C1 segment of cervical spinal cord (tissue), 14 donors: ENCODE measurements around the gene PREB.

Experiments
- DNase-seq, 14 donors: peaks; one replicate each; lab custom pipeline; 2025; lab: John Stamatoyannopoulos, UW

Gene PREB

DNA sequence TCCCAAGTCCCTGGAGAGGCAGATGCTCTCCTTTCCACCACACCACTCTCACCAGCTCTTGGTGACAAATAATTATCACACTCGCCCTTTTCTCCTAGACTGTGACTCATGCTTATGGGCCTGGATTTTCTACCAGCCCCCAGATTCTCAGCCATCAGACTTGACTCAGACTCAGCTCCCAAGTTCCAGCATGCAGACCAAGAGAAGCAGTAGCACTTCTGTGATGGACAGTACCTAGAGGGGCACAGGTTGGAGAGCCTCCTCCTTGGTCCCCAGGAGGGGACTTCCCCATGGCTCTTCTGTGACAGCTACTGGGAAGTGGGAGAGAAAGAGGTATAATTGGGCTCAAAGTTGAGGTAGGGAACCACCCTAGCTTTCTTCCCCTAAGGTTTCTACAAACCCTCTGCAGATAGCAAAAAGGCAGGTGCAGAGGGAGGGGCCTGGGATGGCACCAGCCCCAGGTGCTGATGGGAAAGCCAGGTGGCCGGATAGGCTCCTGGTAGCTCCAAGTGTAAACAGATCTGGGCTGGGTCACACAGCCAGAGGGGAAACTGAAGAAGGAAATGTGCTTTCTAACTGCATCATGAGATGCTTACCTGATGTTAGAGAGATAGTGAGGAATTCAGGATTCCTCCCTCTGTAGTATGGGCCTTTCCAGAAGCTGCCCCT, 18.5 kb upstream of the PREB start:
- no peak for DNase-seq

DNA sequence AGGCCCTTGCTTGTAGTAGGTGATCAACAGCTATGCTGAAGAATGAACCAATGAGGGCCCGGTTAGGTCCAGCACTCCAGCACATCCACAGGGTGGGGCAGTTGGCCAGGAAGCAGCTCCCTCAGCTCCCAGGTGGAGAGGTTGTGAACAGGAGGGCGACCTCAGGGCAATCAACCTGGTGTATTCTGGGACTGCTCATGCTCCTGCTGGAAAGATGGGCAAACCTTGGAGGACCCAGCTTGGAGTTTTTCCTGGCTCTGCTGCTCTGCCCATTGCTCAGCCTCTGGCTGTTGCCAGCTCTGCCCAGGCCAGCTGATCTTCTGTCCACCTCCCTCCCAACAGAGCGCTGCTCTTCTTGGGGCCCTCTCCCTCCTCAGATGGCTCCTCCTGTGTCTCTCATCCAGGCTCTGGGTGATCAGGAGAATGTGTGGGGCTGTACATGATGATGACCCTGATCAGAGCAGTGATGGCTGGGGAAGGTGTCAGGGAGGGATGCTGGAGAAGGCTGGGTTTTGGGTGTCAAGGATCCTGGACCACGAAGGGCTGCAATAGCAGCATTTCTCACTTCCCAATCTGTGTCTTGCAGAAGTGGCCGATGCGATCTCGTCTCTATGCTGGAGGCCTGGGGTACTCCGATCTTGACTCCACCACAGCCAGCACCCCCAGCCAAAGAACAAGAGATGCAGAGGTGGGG, 17.8 kb upstream of the PREB start:
- no peak for DNase-seq

DNA sequence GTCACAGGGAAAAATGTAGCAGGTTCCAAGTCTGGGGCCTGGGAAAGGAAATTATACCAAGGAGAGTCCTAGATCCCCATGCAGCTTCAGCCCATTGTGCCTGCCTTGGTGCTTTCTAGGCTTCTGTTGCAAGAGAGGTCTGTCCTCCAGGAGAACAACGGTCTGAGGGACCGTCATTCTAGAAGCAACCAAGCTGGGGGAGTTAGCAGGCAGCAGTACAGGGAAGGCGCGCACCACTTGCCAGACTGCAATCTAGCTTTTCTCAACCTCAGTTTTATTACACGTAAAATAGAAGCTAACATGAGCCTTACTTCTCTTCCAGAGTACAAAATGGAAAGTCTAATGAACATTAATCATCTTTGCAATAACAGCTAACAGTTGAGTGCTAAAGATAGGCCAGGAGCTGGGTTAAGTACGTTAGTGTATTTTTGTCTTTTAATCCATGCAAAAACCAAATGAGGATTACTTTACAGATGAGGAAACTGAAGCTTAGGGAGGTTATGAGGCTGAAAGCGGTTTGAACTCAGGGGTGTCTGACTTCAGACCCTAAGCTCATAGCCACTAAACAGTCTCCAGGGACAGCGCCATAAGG, 16.3 kb upstream of the PREB start:
- no peak for DNase-seq

DNA sequence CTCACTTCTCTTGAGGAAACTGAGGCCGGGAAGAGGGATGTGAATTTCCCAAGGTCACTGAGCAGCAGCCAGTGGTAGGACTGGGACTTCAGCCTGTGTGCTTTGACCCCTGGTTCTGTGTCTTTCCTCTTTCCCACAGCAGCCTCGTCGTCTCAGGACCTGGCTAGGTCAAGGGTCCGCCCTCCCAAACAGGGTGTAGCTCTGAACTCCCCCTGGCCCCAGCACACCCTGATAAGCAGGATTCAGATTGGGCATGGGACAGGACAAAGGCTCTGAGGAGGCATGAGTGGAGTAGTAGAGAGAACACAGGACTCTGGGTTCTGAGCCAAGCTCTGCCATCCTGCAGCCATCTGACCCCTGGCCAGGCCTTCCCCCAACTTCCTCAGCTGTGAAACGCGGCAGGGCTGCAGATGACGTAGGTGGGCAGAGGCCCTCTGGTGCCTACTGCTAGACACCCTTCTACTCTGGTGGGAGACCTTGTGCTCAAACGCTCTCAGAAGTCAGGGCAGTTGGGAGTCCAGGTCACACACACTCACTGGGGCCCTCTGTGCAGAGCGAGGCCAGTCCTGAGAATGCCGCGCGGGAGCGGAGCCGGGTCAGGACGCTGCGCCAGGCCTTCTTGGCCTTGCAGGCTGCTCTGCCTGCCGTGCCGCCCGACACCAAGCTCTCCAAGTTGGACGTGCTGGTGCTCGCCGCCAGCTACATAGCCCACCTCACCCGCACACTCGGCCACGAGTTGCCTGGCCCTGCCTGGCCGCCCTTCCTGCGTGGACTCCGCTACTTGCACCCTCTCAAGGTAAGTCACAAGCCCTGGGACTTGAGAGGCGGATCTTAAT, 15.4 kb upstream of the PREB start:
- DNase-seq: no peak

DNA sequence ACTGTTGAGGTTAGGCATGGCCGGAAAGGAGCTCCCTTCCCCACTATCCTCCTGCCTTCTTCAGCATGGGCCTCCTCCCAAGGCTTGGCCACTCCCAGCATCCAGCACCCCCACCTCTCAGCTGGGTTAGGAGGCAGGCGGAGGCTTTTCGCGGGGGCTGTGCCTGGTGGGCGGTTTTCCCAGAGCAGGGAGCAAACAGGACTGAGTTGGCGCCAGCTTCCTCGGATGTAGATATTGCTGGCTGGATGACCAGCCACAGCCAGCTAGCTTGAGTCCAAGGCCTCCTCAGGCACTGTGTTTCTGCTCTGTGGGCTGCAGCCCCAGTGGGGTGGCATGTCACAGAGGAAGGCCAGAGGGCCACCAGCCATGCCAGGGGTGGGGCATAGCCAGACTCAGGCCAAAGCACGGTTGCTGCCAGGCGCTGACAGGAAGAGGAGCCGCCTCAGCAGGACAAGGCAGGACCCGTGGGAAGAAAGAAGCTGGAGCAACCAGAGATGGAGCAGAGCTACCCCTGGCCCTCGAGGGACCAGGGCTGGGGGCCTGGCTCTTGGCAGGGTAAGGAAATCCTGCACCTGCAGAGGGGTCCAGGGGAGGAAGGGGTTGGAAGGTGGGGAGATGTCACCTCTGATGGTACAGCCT, 14.5 kb upstream of the PREB start, which contains the start of gene TCF23:
Gene TCF23 (plus strand): TSS at position 204 of the 639 bp plus-strand sequence. CDS start 130 bp downstream, at position 334.
- peak in 2 of 14 donors; percentile 11 to 13 for DNase-seq

DNA sequence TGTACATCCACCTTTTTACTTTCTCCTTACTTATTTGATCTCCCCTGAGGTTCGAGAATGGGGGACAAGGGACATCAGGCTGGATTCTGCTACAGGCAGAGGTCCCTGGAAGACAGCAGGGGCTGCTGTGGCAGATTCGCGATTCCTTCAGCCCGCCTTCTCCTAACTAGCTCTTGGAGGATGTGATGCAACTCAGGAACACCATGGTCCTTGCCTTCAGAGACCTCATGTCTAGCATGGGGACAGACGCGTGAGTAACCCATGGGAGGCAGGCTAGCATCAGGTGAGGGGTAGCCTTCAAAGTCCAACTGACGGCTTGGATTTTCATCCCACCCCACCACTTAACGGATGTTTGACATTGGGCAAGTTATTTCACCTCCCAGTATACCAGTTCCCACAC, 13.5 kb upstream of the PREB start:
- no peak for DNase-seq

DNA sequence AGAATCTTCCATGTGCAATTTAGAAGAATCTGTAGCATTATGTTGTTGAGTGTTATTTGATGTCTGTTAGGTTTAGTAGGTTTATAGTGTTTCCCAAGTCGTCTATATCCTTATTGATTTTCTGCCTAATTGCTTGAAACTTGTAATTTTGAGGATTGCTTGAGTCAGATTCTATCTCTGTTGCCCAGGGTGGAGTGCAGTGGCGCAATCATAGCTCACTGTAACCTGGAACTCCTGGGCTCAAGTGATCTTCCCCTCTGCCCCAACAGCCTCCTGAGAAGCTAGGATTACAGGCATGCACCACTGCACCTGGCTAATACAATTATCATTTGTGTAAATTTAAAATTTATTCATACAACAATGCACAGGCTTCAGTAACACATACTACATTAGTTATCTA, 11.2 kb upstream of the PREB start:
- DNase-seq: no peak

DNA sequence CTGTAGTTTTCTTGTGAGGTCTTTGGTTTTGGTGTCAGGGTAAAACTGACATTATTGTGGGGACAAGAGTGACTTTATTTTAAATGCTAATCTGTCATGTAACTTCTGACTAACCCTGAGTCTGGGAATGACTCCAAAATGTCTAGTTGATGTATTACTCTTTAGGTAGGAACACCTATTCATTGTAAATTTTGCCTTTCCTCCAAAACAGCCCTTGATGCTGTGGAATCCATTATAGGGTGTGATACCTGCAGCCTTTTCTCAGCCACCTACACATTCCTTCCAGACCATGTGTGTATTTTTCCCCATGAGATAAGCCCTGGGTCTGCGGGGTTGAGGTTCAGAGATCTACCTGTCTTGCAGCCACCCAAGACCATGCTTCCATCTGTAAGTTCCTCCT, 8.8 kb upstream of the PREB start:
- no peak for DNase-seq

DNA sequence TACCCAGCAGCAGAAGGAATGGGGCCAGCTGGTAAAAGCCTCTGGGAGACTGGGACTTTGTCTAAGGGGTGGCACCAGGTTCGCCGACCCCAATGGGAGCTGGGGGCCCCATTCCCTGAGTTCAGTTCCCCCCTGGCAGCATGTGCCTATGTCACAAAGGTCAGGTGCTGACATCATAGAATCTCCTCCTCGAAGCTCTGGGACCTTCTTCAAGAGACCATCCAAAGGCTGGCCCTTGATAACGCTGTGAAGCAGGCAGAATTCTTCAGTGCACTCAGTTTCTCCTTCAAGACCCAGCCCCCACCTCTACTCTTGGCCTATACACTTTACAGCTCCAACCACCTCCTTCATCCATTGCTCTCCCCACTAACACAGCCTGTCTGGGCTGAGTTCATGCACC, 4.9 kb upstream of the PREB start, which contains the start of gene PRR30:
Gene PRR30 (minus strand): TSS at position 101 of the 400 bp plus-strand sequence. CDS start 1,081 bp downstream, outside the sequence.
- no peak for DNase-seq

DNA sequence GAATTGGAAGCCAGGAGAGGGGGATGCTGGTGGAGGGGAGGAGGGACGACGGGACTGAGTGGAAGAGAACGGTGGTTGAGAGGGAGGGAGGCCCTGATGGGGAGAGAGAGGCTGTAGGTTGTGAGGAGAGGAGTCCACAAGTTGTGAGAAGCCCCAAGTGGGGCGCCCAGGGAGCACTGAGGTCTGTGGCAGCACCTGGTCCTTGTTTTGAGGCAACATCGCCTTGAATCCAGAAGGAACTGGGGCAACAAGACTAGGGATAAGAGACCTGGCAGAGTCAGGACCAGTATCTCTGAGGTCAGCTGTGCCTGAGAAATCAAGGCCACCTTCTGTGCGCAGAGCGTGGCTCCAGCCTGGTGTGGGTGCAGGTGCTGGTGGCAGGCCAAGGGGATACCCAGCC, 3.7 kb upstream of the PREB start:
- no peak for DNase-seq

DNA sequence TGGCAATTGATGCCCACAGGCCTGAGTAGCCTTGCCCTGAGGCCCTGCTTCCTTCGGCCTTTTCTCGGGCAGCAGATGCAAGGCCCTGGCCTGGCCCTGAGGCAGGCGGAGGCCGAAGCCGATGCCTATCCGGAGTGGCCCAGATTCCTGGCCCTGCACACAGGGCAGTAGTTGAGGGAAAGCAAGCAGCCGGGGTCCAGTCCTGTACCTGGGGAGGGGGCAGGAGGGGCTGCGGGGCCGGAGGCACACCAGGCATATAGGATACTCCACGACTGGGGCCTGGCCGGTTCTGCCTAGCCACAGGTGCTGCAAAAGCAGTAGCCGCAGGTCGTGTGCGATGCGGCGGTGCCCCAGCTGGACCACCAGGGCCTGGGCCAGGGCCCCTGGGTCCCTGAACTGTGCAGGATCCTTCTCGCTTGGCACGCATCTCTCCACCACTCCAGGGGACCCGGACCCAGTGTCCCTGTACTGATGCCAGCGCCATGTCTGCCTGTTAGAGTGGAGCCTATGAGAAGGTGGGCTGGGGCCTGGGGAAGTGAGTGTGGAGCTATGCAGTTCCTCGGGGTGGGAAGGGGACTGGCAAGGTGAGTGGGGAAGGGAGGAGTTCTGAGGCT, 3.0 kb upstream of the PREB start:
- no peak for DNase-seq

DNA sequence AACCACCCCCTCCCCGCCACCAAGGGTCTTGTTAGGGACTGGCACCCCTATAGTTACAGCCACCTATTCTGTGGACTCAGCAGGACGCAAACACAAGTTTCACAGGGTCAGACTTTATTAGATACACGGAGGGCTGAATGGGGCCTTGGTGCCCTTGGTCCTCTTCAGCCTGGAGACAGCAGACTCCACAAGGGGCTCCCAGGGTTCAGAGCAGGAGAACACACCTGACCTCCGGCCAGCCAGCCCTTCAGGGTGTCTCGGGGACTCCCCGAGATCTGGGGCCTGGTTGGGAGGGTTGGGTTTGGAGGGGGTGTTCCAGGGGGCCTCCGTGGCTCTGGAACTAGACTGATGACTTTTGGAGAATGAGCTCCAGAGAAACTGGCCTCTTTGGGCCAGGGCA, 2.3 kb upstream of the PREB start:
- no peak for DNase-seq

DNA sequence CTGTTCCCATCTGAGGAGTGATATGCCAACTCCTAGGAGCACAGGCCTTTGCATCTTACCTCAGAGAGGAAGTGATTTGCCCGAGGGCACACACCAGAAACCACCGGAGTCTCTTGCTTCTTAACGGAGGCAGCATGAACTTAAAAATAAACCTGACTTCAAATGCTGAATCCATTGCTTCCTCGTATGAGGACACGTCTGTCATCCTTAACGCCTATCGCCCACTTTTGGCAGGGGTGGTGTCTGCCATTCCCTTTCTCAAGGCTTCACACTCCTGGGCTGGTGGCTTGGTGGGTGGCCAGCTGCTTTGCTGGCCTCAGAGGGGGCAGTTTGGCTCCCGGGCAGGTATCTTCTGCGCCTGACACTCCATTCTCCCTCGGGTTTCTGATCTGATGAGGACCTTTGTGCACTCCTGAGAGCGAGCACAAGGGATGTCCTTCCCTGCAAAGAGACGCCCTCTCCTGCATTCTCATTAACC, 1.1 kb upstream of the PREB start:
- no peak for DNase-seq

DNA sequence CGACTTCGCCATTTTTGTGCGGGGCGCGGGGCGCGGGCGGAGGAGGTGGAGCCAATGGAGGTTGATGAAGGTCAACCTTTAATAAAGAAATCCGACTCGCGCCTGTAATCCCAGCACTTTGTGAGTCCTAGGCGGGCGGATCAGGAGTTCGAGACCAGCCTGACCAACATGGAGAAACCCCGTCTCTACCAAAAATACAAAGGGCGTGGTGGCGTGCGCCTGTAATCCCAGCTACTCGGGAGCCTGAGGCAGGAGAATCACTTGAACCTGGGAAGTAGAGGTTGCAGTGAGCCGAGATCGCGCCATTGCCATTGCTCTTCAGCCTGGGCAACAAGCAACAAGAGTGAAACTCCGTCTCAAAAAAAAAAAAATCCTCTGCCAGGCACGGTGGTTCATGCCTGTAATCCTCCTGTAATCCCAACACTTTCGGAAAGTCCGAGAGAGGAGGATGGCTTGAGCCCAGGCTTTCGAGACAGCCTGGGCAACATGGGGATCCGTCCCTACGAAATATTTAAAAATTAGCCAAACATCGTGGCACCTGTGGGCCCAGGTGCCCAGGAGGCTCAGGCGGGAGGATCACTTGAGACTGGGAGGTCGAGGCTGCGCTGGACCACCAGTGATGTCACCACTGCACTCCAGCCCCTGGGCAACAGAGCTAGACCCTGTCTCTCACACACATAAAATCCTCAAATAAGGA, 493 bp upstream of the PREB start:
- no peak for DNase-seq

DNA sequence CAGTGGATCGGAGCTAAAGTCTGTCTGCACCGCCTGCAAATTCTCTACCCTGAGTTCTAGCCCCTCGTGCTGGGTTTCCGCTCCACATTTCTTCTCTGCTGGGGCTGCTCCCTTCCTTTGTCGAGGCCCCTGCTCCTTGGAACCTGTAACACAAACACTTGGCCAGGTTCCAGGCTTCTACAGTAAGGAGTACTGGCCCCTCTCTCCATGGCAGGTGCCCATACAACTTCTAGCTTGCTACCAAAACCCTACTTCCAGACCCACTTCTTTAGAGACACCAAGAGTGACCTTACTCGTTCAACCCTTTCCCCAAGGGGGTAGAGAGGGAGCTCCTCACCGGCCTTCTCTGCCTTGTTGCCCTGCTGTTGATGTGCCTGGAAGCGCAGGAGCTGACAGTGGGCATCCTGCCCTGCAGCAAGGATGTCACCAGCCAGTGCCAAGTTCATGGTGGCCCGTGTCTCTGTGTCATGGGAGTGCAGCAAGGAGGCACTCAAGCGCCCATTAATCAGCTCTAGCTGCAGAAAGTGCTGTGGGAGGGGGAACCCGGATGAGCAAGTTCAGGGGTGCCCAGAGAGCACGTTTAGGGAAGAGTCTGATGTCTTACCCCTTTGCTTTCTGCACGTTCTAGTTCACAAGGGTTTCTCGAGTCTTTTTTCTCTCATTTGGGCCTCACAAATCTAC, 1.1 kb downstream of the PREB start:
- DNase-seq: peak in 3 of 14 donors; percentile 17 to 36 (median 19)

DNA sequence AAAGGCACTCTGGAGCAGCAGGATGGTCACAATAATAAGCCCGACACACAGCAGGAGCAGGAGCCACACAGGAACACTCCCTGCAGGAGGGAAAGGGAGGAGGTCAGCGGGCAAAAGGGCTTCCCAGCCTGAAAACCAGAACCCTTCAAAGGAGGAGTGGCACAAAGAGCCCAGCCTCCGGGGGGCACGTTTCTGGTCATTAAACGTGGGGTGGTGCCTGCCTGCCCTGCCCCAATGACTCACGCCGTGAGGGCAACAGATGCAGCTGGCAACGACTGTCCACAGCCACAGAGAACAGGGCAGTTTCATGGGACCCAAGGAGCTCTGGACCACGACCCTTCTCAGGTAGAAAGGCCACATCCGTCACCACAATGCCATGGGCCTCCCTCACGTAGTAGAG, 3.0 kb downstream of the PREB start:
- DNase-seq: no peak

DNA sequence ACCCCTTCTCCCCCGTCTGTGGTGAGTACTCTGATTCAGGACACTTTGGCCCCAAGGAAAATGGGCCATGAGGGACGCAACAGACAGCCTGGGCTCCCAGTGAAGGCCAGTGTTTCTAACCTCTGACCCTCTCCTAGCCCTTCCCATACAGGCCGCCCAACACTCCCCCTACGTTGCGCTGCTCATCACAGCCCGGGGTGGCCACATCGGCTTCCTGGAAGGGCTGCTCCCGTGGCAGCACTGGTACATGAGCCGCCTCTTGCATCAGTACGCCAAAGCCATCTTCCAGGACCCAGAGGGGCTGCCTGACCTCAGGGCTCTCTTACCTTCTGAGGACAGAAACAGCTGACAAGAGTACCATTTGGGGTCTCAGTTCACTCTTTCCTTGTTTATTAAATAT, 4.0 kb downstream of the PREB start:
- no peak for DNase-seq

DNA sequence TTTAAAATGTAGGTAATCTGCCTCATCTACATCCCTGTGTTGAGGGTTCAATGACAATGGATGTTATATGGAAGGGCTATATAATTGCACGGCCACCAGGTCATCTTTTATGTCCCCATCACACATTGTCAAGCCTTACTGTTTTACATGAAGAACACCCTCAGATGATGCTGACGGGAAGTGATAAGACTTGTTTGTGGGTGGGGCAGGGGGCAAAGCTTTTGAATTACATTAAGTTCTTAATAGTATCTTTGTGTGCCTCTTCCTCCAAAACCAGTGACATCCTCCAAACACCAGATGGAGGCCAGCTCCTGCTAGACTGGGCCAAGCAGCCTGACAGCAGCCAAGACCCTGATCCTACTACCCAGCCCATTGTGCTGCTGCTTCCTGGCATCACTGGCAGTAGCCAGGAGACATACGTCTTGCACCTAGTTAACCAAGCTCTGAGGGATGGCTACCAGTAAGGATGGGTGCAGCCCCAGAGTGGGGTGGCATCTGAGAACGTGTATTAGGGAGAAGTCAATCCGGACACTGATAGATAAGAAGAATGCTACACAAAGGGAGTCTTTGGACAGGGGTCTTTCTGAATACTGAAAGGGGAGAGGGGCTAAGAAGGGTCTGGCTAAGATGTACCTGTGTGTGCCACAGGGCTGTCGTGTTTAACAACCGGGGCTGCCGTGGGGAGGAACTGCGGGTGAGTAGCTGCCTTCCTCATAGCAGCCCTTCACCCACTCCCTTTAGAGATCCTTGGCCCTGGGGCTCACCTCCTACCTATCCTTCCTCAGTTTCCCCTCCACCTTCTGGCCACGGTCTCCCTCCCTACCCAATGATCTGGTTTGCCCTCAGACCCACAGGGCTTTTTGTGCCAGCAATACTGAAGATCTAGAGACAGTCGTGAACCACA, 5.5 kb downstream of the PREB start:
- no peak for DNase-seq
